KOPT-K1 (cell line): ENCODE measurements around the gene DLG5.

ENCODE experiments used
- H3K27ac ChIP-seq: fragments of 200-600 bp; sonication (generic); 2 replicates; pipeline ENCODE4 v1.5.1; 2016; ENCODE audit warnings: antibody characterized with exemption, mild to moderate bottlenecking, low read depth, low read length; ENCODE audit not compliant: poor library complexity, severe bottlenecking
- H3K36me3 ChIP-seq: fragments of 200-600 bp; sonication (generic); 2 replicates; pipeline ENCODE4 v1.5.1; 2017; ENCODE audit warnings: antibody characterized with exemption, mild to moderate bottlenecking, low read length, moderate library complexity; ENCODE audit not compliant: insufficient read depth
- H3K9me3 ChIP-seq: fragments of 200-600 bp; sonication (generic); 2 replicates; pipeline ENCODE4 v1.5.1; 2017; ENCODE audit warnings: antibody characterized with exemption, low read length, mild to moderate bottlenecking; ENCODE audit not compliant: insufficient read depth, poor library complexity, severe bottlenecking

The DLG5 gene

GRCh38 chr10:77832238-77832637 is 94.3 kb downstream of the DLG5 start:
- Histone ChIP-seq H3K9me3 (no peaks in the 10 kb centered on the region), H3K36me3 (peaks cover 54% of the 10 kb centered on the region; the same call in 1 of the 2 replicates)

GRCh38 chr10:77829356-77829755 is 97.2 kb downstream of the DLG5 start:
- H3K9me3 ChIP-seq: no peaks in the 10 kb centered on the region
- H3K27ac ChIP-seq: no peak overlapping the region
- peaks cover 44% of the 10 kb centered on the region; the same call in 1 of the 2 replicates for H3K36me3 ChIP-seq

More at GRCh38 chr10:77832238-77832637, 94.3 kb downstream of the DLG5 start:
- H3K27ac ChIP-seq: no peak overlapping the region

DNA sequence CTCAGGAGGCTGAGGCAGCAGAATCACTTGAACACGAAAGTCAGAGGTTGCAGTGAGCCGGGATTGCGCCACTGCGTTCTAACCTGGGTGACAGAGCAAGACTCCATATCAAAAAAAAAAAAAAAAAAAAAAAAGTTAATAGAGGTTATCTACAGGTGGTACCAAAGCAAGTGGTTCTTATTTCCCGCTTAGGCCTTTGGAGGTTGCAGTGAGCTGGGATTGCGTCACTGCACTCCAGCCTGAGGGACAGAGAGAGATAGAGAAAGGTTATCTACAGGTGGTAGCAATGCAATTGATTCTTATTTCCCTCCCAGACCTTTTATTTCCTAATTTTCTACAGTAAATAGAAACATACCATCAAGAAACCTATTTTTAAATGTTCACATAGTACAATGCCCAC is 98.2 kb downstream of the DLG5 start:
- Histone ChIP-seq H3K36me3 (peaks cover 45% of the 10 kb centered on the region; the same call in 1 of the 2 replicates), H3K9me3 (no peaks in the 10 kb centered on the region), H3K27ac (no peak overlapping the region)

- Histone ChIP-seq H3K36me3 (peaks cover 35% of the 10 kb centered on the region; the same call in 1 of the 2 replicates), H3K9me3 (no peaks in the 10 kb centered on the region), H3K27ac (no peak overlapping the region)
Observed at GRCh38 chr10:77827366-77827765, 99.2 kb downstream of the DLG5 start.

DNA sequence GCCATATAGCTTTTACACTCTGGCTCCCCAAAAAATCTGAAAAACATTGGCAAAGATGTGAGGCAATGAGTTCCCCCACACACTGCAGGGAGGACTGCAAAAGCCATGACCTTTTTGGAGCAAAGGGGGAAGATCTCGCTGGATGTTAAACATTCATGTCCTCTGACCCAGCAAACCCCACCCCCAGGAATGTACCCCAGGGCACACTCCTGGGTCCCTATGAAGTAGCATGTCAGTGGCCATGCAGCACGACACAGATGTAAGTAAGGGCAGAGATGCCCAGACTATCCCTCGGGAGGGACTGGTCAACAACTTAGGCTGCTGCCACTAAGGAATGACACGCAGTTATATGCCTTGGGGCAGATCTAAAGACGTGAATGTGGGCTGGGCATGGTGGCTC is 100.6 kb downstream of the DLG5 start:
- peaks cover 39% of the 10 kb centered on the region; the same call in 1 of the 2 replicates for H3K36me3 ChIP-seq
- H3K27ac ChIP-seq: no peak overlapping the region
- H3K9me3 ChIP-seq: no peaks in the 10 kb centered on the region

- H3K27ac ChIP-seq: no peak overlapping the region
- no peaks in the 10 kb centered on the region for H3K9me3 ChIP-seq
- peaks cover 35% of the 10 kb centered on the region; the same call in 1 of the 2 replicates for H3K36me3 ChIP-seq
Observed at GRCh38 chr10:77824908-77825307, 101.6 kb downstream of the DLG5 start.

DNA sequence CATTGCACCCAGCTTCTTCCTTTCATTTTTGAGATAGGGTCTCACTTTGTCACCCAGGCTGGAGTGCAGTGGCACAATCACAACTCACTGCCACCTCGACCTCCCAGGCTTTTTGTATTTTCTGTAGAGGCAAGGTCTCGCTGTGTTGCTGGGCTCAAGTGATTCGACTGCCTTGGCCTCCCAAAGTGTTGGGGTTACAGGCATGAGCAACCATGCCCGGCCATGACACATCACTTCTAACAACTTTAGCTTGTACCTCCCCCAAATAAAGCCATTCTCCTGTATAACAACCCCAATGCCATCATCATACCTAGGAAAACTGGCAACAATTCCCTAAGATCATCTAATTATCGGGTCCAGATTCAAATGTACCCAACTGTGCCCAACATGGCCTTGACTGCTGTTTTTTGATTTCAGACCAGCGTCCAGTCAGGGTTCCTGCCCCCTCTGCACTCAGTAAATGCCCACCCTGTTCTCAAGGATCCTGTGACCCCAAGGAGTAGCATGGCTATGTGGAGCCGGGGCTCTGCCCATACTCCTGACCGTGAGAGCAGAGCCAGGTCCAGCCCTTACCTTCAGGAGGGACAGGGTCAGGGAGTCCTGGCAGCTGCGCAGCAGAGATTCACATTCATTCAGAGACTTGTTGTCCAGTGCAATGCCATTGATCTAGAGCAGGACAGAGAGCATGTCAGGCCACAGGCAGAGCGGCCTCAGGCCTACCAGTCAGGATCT is 102.6 kb downstream of the DLG5 start:
- H3K27ac ChIP-seq: no peak overlapping the region
- peaks cover 35% of the 10 kb centered on the region; the same call in 1 of the 2 replicates for H3K36me3 ChIP-seq
- no peaks in the 10 kb centered on the region for H3K9me3 ChIP-seq

- H3K36me3 ChIP-seq: peaks cover 55% of the 10 kb centered on the region; the same call in 1 of the 2 replicates
- H3K9me3 ChIP-seq: no peaks in the 10 kb centered on the region
- no peak overlapping the region for H3K27ac ChIP-seq
Observed at GRCh38 chr10:77821551-77821950, 105.0 kb downstream of the DLG5 start.

DNA sequence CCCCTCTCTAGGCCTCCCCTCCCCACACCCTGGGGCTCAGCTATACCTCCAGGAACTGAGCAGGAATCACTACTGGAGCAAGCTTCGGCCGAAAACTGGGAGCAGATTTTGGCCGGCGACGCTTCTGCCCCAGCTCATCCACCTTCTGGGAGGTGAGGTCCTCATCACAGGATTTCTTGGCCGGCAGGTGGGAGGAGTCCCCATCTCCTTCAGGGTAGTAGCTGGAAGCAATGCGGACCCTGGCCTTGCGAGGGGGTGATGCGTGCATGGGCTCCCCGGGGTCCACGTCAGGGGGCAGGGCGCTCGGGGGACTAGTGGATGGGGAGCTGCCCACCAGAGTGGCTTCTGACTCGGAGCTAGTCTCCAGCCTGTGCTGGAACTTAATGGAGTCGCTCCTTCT is 105.5 kb downstream of the DLG5 start:
- Histone ChIP-seq H3K27ac (no peak overlapping the region), H3K36me3 (peaks cover 60% of the 10 kb centered on the region; the same call in 1 of the 2 replicates), H3K9me3 (no peaks in the 10 kb centered on the region)

DNA sequence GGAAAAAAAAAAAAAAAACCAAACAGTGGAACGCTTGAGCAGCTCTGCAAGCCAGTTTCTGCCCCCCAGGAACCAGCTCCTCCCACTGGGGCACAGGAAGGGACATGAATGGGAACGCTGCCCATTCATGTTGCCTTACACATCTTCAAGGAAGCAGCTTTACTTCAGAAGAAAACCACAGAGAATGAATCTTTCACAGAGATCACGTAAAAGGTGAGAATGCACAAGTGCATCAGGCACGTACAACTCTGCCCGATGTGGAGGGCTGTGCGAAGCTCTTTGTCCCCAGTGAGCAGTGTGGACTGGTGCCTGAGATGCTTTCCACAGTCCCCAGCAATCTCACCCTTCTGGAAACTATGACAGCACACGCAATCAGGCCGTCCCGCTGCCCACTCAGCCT is 106.2 kb downstream of the DLG5 start:
- Histone ChIP-seq H3K9me3 (no peaks in the 10 kb centered on the region), H3K27ac (no peak overlapping the region), H3K36me3 (peaks cover 61% of the 10 kb centered on the region; the same call in 1 of the 2 replicates)

GRCh38 chr10:77819210-77820112 is 107.1 kb downstream of the DLG5 start:
- H3K27ac ChIP-seq: no peak overlapping the region
- peaks cover 66% of the 10 kb centered on the region; the same call in 1 of the 2 replicates for H3K36me3 ChIP-seq
- H3K9me3 ChIP-seq: no peaks in the 10 kb centered on the region

DNA sequence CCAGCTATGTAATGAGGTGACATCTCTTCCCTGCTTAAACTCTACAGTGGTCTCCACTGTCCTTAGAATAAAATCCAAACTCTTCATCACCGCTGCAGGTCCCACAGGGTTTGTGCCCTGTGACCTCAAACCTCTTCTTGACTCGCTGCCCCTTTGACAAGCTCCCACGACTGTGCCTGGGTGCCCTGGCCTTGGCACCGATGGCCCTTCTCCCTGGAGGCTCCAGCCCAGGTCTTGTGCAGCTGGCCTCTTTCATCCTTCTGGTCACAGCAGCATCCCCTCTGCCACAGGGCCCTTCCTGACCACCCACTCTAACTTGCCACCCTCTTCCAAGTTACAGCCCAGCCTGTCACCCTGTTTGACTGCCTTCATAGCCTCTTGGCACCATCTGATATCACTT is 108.2 kb downstream of the DLG5 start:
- H3K27ac ChIP-seq: no peak overlapping the region
- peaks cover 59% of the 10 kb centered on the region; the same call in 1 of the 2 replicates for H3K36me3 ChIP-seq
- no peaks in the 10 kb centered on the region for H3K9me3 ChIP-seq

GRCh38 chr10:77817541-77817940 is 109.0 kb downstream of the DLG5 start:
- Histone ChIP-seq H3K9me3 (no peaks in the 10 kb centered on the region), H3K36me3 (peaks cover 65% of the 10 kb centered on the region; the same call in 1 of the 2 replicates), H3K27ac (no peak overlapping the region)

DNA sequence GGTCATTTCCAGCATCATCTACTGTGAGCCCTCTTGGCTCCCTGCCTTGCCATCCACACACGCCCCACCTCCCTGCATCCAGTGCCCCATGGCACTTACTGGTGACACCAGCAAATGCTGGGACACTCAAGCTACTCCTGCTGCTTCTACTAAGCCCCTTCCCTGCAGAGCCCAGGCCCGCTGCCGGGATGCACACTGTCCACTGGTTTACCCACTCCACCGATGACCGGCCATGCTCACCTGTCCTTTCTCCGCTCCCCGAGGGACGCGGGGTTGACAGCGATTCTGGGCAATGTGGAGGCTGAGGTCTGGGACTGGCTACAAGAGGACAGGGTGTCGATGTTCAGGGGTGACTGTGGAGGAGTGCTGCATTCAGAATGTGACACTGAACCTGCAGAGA is 110.2 kb downstream of the DLG5 start:
- Histone ChIP-seq H3K27ac (no peak overlapping the region), H3K36me3 (peaks cover 70% of the 10 kb centered on the region; the same call in 1 of the 2 replicates), H3K9me3 (no peaks in the 10 kb centered on the region)

GRCh38 chr10:77812741-77813140 is 113.8 kb downstream of the DLG5 start:
- H3K36me3 ChIP-seq: peaks cover 71% of the 10 kb centered on the region; the same call in 1 of the 2 replicates
- no peaks in the 10 kb centered on the region for H3K9me3 ChIP-seq
- no peak overlapping the region for H3K27ac ChIP-seq
